GM21723 (cell line): ENCODE data around the gene CDHR3.
"Not testable (repeated sequence)": the region's sequence is repeated elsewhere in the genome, so short reads cannot be mapped to it uniquely, and the experiment has no call there.

Experiments
- ATAC-seq: cut with Tn5 transposase; IDR thresholded peaks from one replicate; pipeline ENCODE4 v1.9.1; 2021; ENCODE audit warnings: mild to moderate bottlenecking, moderate library complexity; ENCODE audit not compliant: unreplicated experiment

The CDHR3 gene

DNA sequence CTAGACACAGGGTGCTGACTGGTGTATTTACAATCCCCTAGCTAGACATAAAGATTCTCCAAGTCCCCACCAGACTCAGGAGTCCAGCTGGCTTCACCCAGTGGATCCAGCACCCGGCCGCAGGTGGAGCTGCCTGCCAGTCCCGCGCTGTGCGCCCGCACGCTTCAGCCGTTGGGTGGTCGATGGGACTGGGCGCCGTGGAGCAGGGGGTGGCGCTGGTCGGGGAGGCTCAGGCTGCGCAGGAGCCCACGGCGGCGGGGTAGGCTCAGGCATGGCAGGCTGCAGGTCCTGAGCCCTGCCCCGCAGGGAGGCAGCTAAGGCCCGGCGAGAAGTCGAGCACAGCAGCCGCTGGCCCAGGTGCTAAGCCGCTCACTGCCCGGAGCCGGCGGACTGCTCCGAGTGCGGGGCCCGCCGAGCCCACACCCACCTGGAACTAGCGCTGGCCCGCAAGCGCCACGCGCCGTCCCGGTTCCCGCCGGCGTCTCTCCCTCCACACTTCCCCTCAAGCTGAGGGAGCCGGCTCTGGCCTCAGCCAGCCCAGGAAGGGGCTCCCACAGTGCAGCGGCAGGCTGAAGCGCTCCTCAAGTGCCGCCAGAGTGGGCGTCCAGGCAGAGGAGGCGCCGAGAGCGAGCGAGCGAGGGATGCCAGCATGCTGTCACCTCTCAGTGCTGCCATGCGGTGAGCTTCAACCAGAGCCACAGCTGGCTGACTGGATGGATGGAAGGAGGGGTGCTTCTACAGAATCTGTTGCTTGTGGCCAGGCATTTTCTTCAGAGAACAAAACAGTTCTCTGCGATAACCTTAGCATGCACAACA is 7.2 kb upstream of the CDHR3 start:
- ATAC-seq, result not testable (repeated sequence)

GRCh38 chr7:105958012-105958411 is 5.1 kb upstream of the CDHR3 start:
- ATAC-seq, result no peak

GRCh38 chr7:105962353-105962752 is 711 bp upstream of the CDHR3 start:
- no peak for ATAC-seq

DNA sequence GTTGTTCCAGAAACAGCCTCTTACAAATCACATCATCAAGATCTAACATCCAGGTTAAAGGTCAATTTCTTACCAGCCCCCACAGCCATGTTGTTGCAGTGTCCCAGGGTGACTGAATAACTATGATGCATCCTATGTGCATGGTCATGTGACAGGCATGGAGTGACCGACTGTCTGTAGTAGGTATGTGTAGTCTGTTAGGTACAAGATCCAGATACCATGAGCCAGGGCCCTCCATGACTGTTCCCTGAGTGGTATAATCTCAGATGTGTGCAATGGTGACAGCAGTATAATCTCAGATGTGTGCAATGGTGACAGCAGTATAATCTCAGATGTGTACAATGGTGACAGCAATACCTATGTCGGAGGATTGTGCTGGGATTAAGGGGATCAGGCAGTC is 8.8 kb downstream of the CDHR3 start:
- ATAC-seq, result no peak

DNA sequence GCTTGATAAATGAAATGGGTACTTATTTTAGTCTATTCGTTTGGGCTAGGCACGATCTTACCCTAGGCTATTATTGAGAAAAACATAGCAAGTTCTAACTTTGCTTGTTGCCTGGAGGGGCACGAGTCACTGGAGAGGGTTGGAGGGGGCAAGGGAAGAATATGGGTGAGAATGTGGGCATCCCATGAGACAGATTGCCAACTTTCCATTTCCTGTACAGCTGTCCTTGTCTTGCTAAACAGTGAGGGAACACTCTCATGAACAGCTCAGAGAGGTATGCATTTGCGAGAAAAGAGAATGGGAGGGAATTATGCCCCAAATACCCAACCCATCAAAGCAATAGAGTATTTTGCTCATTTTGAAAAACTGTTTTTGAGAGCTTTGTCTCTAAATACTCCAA is 9.2 kb downstream of the CDHR3 start:
- ATAC-seq, result no peak

DNA sequence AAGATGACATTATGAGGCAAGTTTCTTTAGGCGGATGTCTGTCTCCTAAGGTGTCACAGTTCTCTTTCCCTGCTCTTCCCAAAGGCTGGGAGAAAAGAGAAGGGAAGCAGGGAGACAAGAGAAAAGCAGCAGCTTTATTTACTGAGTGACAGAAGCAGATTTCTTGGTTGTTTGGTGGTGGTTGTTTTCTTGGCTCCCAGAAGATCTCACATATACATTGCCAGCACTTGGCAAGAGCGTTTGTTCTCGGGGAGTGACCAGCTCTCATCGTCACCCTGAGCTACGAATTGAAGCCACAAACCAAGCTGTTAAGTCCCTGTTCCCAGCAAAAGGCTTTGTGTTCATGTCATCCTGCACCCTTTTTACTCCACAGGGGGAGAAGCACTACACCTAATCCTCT is 11.4 kb downstream of the CDHR3 start:
- no peak for ATAC-seq

GRCh38 chr7:105975770-105976417 is 12.8 kb downstream of the CDHR3 start:
- no peak for ATAC-seq

DNA sequence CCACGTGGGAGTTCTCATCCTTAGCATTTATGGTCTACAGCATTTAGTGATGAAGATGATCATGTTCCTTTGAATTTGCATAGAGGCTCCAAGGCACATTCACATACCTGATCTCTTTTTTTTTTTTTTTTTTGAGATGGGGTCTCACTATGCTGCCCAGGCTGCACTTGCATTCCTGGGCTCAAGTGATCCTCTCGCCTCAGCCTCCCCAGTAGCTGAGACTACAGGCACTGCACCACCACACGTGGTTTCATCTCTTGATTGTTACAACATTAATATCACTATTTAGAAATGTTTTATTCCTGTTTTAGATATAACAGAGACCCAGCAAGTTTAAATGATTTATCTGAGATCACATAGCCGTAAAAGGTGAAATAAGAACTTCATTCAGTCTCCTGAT is 13.8 kb downstream of the CDHR3 start:
- no peak for ATAC-seq

GRCh38 chr7:105978035-105978434 is 15.0 kb downstream of the CDHR3 start:
- ATAC-seq, result no peak

- ATAC-seq, result no peak
These were observed 15.9 kb downstream of the CDHR3 start for GRCh38 chr7:105978974-105979373.

DNA sequence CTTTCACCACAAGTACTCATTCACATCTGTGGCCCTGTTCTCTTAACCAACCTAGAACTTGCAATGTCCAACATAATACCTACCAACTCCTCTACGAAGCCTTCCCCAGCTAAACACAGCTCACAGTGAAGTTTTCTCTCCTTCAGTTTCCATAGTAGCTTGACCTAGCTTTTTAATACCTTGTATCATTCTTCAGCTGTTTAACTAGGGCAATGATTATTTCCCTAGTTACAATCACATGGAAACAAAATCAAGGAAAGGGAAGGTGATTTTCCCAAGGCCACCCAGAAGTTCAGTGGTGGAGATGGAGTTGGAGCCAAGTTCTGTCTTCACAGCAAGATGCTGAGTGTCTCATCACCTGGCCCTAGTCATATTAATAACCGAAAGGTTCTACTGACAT is 16.3 kb downstream of the CDHR3 start:
- ATAC-seq, result no peak

GRCh38 chr7:105980645-105981396 is 17.8 kb downstream of the CDHR3 start:
- ATAC-seq, result no peak

DNA sequence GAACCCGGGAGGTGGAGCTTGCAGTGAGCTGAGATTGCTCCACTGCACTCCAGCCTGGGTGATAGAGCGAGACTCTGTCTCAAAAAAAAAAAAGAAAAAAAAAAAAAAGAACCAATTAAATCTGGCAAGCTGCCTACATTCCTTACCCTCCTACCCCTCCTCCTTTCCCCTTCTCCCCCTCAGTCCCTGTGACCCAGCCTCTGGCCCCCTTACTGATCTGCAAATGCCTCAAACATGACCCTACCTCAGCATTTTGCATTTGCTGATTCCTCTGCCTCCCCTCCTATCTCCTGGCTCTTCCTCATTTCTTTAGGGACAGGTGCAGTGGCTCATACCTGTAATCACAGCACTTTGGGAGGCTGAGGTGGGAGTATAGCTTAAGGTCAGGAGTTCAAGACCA is 19.3 kb downstream of the CDHR3 start:
- ATAC-seq, result no peak

DNA sequence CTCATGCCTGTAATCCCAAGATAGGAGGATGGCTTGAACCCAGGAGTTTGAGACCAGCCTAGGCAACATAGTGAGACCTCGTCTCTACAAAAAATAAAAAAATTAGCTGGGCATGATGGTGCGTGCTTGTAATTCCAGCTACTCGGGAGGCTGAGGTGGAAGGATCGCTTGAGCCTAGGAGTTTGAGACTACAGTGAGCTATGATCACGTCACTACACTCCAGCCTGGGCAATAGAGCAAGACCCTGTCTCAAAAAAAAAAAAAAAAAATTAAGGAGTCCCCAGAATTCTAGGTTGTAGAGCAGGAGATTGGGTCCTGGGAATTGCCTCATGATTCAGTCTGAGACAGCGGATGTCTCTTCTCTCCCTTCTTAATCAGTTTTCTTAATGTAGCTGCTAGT is 21.7 kb downstream of the CDHR3 start:
- ATAC-seq, result not testable (repeated sequence)

DNA sequence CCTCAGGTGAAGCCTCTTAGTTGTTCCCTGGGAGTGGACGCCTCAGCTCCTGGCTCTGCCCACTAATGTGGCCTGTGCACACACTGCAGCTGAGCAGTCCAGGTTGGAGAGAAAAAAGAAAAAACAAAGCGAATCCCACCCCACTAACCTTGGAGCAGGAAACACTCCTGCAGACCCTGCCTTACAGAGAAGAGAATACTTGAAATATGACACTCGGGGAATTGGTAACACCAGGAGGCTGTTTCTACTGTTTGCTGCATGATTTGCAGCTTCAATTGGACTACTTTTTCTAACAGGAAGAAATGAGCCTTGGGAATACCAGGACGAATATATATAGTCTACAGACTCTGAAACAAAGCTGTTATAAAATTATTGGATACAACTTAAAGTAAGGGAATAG is 22.2 kb downstream of the CDHR3 start:
- ATAC-seq, result no peak

DNA sequence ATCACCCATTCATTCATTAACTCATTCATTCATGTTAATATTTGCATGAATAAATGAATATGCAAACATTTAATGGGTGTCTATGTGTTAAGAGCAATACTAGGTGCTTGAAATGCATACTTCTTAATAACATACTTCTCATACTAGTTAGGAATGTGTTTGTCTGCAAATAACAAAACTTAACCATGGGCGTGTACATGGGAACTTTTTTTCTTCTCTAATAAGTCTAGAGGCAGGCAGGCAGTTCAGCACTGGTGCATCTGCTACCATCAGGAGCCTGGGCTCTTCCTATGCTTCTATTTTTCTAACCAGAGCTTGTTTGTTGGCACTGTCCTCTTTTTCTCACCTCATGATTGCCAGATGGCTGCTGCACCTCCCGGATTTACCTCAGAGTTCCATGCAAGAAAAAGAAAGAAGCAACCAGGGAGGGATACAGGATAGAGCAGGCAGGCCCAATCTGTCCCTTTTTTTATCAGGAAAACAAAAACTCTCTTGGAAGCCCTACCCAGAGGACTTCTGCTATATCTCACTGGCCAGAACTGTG is 22.7 kb downstream of the CDHR3 start:
- no peak for ATAC-seq

- ATAC-seq, result no peak
These were observed 24.0 kb downstream of the CDHR3 start for GRCh38 chr7:105987046-105987445.

DNA sequence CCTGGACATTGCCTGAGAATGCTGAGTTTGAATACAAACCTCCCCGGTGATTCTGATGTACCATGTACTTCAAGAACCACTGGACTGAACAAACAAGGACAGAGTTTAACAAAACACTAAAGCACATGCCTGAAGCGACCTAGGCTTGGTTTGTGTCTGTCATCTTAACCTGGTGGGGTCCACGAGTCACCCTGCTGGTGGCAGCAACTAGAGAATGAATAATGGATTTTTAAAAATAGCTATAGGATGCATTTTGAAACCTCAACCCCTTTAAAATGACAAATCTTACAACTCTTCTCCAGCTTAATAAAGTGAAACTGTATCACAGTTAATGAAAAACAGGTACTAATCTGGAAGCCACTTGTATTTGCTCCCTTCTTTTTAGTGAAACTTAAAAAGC is 25.2 kb downstream of the CDHR3 start:
- ATAC-seq, result no peak

DNA sequence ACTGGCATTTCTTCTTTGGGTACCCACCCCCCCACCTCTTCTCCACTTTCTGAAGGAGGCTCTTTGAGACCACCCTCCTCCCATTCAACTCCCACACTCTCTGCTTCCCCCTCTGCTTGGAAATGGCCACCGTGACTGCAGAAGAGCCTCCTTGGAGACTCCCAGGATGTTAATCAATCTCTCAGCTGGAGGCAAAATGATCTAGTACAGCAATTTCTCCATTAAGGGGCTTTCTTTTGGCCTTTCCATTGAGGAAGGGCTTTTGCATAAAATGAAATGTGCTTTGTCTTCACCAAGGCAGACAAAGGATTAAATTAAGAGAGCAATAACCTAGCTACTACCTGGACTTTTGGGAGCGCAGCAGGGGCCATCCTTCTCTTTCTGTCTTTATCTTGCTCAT is 26.1 kb downstream of the CDHR3 start:
- ATAC-seq, result no peak

DNA sequence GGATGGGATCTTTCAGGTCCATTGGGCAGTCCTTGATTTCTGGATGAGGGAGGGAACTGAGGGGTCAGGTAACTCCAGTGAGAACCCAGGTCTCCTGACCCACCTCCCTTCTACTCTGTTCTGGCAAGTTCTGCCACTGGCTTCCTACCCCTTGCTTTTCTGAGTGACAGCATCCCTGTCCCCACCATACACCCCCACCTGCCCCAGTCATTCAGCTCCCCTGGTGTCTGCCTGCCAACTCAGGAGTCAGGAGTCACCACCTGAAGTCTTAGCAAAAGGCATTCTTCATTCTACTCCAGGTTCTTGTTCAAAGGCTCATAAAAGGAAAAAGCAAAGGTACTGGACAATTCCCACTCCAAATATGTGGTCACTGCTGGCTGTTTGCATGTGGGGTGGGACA is 26.6 kb downstream of the CDHR3 start:
- ATAC-seq, result no peak

DNA sequence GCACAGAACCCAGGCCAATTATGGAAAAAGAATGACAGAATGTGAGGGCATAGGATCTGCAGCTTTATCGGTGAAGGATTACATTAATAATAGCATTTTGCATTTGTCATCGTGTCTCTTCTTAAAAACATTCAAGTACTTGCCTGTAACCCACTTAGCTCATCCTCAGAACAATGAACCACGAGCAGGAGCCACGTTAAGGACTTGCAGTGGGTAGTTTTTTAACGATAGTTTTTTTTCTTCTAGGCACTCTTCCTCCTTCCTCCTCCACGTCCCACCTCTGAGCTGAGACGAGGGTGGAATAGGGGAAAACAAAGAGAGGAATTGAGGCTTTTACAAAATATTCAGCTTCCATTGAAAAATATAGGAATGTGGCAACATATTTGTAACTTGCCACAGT is 27.1 kb downstream of the CDHR3 start:
- ATAC-seq, result no peak
